NOMO-1 treated with dmso at 0.1 percent for 144 hours (cell line): ENCODE measurements around the gene SCN10A.

Experiments used
- DNase-seq: peaks from one replicate; lab custom pipeline; 2025; ENCODE audit not compliant: unreplicated experiment; lab: John Stamatoyannopoulos, UW

SCN10A gene

GRCh38 chr3:38653685-38654537 is 162.1 kb downstream of the SCN10A start:
- no peak for DNase-seq

GRCh38 chr3:38652934-38653333 is 163.1 kb downstream of the SCN10A start:
- no peak for DNase-seq

GRCh38 chr3:38651153-38651789 is 164.7 kb downstream of the SCN10A start:
- peak; percentile 36 for DNase-seq

GRCh38 chr3:38650248-38650951 is 165.6 kb downstream of the SCN10A start:
- no peak for DNase-seq

- no peak for DNase-seq
Measured at GRCh38 chr3:38649500-38650247, 166.3 kb downstream of the SCN10A start, which contains the start of gene SCN5A. Gene SCN5A, minus strand, starts transcription at chr3:38649687. Its CDS starts 16,380 bp downstream, at chr3:38633307.

- no peak for DNase-seq
Measured at GRCh38 chr3:38648659-38649499, 167.1 kb downstream of the SCN10A start.

GRCh38 chr3:38648024-38648658 is 167.9 kb downstream of the SCN10A start:
- DNase-seq: no peak

GRCh38 chr3:38647217-38647970 is 168.6 kb downstream of the SCN10A start:
- no peak for DNase-seq
